GM23338 (cell line): ENCODE measurements around the gene DLG2.

Experiments used
- CREB1 ChIP-seq: fragments of 250-450 bp; sonication (Bioruptor Pico); IDR thresholded peaks from 2 replicates; pipeline ENCODE4 v1.5.0; 2020; ENCODE audit warnings: low read depth, mild to moderate bottlenecking, moderate library complexity
- ETS1 ChIP-seq: IDR thresholded peaks from 2 replicates; pipeline ENCODE4 v1.6.1; 2016; ENCODE audit warnings: antibody characterized with exemption
- EZH2phosphoT487 ChIP-seq: fragments of 200-600 bp; sonication (generic); IDR thresholded peaks from one replicate; pipeline ENCODE4 v1.8.1; 2018; ENCODE audit warnings: antibody characterized with exemption; ENCODE audit not compliant: unreplicated experiment
- JUNB ChIP-seq: IDR thresholded peaks from one replicate; pipeline ENCODE4 v1.6.1; 2016; ENCODE audit warnings: antibody characterized with exemption; ENCODE audit not compliant: unreplicated experiment
- NANOG ChIP-seq: IDR thresholded peaks from 2 replicates; pipeline ENCODE4 v1.6.1; 2016; ENCODE audit warnings: antibody characterized with exemption, borderline replicate concordance
- POLR2AphosphoS5 ChIP-seq: IDR thresholded peaks from 2 replicates; pipeline ENCODE4 v1.6.1; 2016; ENCODE audit warnings: antibody characterized with exemption, low read depth
- STAT1 ChIP-seq: IDR thresholded peaks from one replicate; pipeline ENCODE4 v1.6.1; 2016; ENCODE audit warnings: antibody characterized with exemption; ENCODE audit not compliant: unreplicated experiment
- ZNF114 ChIP-seq: fragments of 250-450 bp; sonication (Bioruptor Pico); IDR thresholded peaks from 2 replicates; pipeline ENCODE4 v1.5.0; 2020; ENCODE audit warnings: mild to moderate bottlenecking, moderate library complexity
- TF ChIP-seq, protein P1 (sequence below), 2 experiments: fragments of 200-600 bp in 1 of 2; sonication (generic) in 1 of 2; conservative IDR thresholded peaks; 2 replicates each; pipeline versions ENCODE4 v1.5.1 to v1.6.1; 2016 to 2017; ENCODE audit warnings: antibody characterized with exemption in 2 of 2, low read depth in 2 of 2, mild to moderate bottlenecking in 2 of 2, moderate library complexity in 1 of 2
- TF ChIP-seq, protein P2 (sequence below): IDR thresholded peaks from one replicate; pipeline ENCODE4 v1.6.1; 2018; ENCODE audit warnings: antibody characterized with exemption; ENCODE audit not compliant: unreplicated experiment

GRCh38 chr11:85459304-85459703 is 167.8 kb downstream of the DLG2 start:
- TF ChIP-seq, protein P1, sequence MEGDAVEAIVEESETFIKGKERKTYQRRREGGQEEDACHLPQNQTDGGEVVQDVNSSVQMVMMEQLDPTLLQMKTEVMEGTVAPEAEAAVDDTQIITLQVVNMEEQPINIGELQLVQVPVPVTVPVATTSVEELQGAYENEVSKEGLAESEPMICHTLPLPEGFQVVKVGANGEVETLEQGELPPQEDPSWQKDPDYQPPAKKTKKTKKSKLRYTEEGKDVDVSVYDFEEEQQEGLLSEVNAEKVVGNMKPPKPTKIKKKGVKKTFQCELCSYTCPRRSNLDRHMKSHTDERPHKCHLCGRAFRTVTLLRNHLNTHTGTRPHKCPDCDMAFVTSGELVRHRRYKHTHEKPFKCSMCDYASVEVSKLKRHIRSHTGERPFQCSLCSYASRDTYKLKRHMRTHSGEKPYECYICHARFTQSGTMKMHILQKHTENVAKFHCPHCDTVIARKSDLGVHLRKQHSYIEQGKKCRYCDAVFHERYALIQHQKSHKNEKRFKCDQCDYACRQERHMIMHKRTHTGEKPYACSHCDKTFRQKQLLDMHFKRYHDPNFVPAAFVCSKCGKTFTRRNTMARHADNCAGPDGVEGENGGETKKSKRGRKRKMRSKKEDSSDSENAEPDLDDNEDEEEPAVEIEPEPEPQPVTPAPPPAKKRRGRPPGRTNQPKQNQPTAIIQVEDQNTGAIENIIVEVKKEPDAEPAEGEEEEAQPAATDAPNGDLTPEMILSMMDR (conservative IDR thresholded peaks at IDR 0.05; ENCODE audit: low read depth in 2 of 2), result no peak
- no peak for TF ChIP-seq EZH2phosphoT487
- no peak for TF ChIP-seq POLR2AphosphoS5
- TF ChIP-seq ETS1, result no peak
- TF ChIP-seq, protein P2, sequence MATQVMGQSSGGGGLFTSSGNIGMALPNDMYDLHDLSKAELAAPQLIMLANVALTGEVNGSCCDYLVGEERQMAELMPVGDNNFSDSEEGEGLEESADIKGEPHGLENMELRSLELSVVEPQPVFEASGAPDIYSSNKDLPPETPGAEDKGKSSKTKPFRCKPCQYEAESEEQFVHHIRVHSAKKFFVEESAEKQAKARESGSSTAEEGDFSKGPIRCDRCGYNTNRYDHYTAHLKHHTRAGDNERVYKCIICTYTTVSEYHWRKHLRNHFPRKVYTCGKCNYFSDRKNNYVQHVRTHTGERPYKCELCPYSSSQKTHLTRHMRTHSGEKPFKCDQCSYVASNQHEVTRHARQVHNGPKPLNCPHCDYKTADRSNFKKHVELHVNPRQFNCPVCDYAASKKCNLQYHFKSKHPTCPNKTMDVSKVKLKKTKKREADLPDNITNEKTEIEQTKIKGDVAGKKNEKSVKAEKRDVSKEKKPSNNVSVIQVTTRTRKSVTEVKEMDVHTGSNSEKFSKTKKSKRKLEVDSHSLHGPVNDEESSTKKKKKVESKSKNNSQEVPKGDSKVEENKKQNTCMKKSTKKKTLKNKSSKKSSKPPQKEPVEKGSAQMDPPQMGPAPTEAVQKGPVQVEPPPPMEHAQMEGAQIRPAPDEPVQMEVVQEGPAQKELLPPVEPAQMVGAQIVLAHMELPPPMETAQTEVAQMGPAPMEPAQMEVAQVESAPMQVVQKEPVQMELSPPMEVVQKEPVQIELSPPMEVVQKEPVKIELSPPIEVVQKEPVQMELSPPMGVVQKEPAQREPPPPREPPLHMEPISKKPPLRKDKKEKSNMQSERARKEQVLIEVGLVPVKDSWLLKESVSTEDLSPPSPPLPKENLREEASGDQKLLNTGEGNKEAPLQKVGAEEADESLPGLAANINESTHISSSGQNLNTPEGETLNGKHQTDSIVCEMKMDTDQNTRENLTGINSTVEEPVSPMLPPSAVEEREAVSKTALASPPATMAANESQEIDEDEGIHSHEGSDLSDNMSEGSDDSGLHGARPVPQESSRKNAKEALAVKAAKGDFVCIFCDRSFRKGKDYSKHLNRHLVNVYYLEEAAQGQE, result no peak
- TF ChIP-seq STAT1, result no peak
- TF ChIP-seq CREB1 (CRISPR knock-in tag), result no peak
- TF ChIP-seq JUNB, result no peak
- TF ChIP-seq ZNF114, result no peak
- no peak for TF ChIP-seq NANOG
